GM18526 (cell line): ENCODE measurements around the gene DNASE2.

Experiments
- POLR2A ChIP-seq: IDR thresholded peaks from 3 replicates; pipeline ENCODE4 v1.6.1; 2011; ENCODE audit not compliant: insufficient read length; ENCODE audit errors: extremely low read depth

The DNASE2 gene

DNA sequence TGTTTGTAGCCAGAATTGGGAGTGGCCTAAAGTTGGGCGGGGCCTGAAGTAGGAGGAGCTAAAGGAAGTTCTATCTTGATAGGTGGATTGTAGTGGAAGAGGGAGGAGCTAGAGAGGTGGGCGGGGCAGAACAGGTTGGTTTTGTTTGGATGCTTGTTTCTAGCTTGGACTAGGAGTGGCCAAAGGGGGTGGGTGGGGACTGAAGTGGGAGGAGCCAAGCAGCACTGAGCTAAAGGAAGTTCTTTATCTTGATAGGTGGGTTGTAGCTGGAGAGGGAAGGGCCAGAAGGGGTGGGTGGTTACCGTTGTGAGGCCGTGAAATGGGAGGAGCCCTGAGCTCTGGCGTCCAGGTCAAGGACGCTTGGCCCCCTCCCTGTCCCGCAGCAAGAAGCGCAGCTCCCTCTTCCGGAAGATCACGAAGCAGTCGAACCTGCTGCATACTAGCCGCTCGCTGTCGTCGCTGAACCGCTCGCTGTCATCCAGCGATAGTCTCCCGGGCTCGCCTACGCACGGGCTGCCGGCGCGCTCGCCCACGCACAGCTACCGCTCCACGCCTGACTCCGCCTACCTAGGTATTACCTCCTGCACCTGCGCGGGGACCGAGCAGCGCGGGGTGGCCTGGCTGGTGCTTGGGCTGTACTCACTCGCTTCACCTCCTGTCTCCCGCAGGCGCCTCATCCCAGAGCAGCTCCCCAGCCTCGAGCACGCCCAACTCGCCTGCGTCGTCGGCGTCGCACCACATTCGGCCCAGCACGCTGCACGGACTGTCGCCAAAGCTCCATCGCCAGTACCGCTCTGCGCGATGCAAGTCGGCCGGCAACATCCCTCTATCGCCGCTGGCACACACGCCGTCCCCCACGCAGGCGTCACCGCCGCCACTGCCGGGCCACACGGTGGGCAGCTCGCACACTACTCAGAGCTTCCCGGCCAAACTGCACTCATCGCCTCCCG is 8.0 kb downstream of the DNASE2 start:
- no peak for TF ChIP-seq POLR2A

DNA sequence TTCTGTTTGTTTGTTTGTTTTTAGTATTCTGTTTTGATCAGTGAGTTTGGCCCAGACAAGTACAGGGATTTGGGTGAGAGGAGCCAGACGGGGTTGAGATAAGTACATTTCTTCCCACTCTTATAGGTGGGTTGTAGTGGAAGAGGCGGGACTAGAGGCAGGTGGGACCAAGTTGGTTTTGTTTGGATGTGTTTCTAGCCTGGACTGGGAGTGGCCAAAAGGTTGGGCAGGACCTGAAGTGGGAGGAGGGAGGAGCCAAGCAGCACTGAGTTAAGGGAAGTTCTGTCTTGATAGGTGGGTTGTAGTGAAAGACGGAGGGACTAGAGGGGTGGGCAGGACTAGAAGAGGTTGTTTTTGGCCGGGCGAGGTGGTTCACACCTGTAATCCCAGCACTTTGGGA is 9.0 kb downstream of the DNASE2 start:
- TF ChIP-seq POLR2A: no peak

DNA sequence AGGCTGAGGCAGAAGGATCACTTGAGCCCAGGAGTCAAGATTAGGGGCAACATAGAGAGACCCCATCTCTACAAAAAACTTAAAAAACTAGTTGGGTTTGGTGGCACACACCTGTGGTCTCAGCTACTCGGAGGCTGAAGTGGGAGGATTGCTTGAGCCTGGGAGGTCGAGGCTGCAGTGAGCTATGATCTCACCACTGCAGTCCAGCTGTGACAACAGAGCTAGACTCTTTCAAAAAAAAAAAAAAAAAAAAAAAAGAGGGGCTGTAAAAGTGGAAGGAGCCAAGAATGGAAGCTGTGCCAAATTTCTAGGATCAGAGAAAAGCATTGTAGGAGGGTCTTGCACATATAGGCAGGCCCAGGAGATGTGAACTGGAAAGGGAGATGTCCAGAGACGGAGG is 9.6 kb downstream of the DNASE2 start:
- no peak for TF ChIP-seq POLR2A

DNA sequence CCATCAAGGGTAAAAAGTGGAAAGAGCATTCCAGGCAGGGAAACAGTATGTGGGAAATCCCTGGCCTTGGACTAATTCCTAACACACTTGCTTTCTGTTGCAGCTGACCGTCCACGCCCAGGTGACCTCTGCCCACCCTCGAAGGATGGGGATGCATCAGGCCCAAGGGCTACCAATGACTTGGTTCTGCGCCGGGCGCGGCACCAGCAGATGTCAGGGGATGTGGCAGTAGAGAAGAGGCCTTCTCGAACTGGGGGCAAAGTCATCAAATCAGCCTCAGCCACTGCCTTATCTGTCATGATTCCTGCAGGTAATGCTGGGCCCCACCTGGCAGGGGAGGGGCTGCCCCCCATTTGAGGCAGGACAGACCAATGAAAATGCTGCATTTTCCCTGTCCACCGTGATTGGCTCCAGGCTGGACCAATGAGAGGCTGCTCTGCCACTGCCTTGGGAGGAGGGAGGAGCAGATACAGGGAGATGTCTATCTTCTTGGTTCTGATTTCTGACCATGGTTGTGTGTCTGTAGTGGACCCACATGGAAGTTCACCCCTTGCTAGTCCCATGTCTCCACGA is 12.6 kb downstream of the DNASE2 start:
- no peak for TF ChIP-seq POLR2A

DNA sequence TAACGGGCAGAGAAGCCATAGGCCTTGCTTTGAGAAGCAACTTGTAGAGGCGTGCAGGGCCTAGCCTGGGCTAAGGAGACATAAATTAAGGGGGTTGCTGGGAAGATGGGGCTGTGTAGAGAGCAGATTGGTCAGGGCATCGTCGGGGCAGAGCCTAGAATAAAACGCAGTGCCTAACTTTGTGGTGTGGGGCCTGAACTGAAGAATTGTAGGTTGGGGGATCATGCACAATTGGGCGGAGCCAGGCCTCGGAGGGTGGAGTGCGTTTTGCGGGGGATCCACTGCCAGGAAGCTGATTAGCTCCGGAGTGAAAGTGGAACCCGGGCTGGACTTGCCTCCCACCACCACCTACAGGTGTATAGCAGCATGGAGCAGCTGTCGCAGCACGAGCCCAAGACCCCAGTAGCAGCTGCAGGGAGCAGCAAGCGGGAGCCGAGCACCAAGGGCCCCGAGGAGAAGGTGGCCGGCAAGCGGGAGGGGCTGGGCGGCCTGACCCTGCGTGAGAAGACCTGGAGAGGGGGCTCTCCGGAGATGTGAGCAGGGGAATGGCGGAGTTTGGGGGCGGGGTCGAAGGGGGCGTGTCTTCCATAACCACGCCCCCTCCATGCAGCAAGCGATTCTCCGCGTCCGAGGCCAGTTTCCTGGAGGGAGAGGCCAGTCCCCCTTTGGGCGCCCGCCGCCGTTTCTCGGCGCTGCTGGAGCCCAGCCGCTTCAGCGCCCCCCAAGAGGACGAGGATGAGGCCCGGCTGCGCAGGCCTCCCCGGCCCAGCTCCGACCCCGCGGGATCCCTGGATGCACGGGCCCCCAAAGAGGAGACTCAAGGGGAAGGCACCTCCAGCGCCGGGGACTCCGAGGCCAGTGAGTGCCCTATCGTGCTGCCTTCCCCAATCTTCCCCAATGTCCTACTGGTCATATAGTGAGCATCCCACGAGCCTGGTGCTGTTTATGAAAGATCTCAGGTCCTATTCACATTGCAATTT is 13.8 kb downstream of the DNASE2 start:
- peak; percentile 61 for TF ChIP-seq POLR2A

DNA sequence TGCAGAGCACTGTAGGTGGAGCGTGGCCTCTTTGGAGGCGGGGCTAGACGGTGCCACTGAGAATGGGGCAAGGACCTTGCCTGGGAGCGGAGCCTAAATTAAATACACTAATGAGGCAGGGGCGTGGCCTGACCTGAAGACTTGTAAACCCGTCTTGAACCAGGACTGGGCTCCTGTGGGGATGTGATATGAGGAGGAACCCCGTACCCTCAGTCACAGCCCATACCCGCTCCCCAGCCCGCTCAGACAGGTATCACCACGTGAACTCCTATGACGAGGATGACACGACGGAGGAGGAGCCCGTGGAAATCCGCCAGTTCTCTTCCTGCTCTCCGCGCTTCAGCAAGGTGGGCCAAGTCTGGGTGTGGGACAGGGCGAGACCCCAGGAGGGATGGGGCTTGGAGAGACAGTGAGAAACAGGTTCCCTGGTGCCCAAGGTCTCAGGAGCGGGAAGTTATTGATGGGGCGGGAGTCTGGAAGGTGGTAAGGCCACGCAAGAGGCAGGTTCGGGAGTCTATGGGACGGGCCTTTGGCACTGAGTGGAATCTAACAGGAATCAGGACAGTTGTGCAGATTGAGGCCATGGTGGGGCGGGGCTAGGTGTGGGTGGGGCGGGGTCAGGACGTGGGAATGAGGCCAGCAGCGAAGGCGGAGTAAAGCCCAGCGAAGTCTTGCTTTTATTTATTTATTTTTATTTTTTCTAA is 14.7 kb downstream of the DNASE2 start:
- no peak for TF ChIP-seq POLR2A

DNA sequence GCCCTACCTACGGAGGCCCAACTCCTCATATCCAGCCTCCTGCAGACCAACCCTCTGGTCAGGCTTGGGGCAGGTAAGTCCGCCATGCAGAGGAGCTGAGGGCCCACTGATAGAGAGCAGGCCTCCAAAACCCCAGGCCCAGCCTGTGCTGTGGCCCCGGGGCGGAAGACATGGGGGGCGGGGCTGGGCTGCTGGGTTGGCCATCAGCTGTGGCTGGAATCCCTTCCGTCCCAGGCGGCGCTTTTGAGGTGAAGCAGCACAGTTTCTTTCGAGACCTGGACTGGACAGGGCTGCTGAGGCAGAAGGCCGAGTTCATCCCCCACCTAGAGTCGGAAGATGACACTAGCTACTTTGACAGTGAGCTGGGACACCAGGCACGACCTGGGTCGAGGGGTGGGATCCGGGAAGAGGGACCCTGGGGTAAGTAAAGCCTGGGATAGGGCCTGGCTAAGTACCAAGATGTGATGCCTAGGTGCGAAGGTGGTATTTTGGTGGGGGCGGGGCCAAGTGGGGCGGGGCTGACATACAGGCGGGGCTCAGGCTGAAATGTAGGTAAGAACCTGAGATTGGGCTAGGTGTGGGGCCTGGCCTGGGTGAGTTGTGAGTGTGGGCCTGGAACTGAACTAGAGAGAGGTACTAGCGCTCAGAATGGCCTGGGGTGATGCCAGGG is 15.4 kb downstream of the DNASE2 start:
- TF ChIP-seq POLR2A: no peak

DNA sequence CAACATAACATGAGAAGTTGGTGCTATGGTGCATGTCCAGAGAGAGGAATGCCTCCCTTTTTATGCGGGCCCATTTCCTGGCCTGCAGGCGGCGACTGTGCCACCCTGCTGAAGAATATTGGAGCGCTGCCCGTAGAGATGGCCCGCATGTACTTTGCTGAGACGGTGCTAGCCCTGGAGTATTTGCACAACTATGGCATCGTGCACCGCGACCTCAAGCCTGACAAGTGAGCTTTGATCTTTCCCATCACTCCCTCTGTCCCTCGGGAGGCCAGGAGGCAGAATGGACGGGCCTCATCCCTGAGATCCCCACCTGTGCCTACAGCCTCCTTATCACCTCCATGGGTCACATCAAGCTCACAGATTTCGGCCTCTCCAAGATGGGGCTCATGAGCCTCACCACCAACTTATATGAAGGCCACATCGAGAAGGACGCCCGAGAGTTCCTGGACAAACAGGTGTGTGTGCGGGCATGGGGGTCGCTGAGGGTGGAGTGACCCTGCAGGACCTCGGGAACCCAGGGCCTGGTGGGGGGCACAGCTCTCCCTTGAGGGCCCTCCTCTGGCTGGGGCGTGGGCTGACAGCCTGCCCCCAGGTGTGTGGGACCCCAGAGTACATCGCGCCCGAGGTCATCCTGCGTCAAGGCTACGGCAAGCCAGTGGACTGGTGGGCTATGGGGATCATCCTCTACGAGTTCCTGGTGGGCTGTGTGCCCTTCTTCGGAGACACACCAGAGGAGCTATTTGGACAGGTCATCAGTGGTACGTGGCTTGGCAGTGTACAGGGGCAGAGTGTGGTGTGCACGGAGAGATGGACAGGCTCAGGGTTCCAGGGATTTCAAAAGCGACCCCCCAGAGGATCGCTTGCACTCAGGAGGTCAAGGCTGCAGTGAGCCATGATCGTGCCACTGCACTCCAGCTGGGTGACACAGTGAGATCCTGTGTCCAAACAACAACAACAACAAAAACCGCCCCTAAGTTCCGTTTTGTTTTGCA is 16.2 kb downstream of the DNASE2 start:
- TF ChIP-seq POLR2A: no peak

DNA sequence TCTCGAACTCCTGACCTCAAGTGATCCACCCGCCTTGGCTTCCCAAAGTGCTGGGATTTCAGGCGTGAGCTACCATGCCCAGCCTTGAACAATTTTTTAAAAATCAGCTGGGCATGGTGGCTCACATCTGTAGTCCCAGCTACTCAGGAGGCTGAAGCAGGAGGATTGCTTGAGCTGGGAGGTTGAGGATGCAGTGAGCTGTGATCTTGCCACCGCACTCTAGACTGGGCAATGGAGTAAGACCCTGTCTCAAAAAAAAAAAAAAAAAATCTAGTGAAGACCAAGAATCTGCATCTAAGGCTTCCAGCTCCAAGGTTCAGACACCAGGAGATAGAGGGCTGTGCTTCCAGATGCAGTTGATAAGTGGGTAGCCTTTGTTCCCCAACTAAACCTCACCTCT is 17.1 kb downstream of the DNASE2 start:
- no peak for TF ChIP-seq POLR2A

DNA sequence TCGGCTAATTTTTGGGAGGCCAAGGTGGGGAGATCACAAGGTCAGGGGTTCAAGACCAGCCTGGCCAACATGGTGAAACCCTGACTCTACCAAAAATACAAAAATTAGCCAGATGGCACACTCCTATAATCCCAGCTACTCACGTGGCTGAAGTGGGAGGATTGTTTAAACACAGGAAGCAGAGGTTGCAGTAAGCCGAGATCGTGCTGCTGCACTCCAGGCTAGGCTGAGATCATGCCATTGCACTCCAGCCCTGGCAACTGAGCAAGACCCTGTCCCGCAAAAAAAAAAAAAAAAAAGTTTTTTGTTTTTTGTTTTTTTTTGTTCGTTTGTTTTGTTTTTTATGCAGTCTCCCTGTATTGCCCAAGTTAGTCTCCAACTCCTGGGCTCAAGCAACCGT is 21.7 kb downstream of the DNASE2 start:
- no peak for TF ChIP-seq POLR2A

DNA sequence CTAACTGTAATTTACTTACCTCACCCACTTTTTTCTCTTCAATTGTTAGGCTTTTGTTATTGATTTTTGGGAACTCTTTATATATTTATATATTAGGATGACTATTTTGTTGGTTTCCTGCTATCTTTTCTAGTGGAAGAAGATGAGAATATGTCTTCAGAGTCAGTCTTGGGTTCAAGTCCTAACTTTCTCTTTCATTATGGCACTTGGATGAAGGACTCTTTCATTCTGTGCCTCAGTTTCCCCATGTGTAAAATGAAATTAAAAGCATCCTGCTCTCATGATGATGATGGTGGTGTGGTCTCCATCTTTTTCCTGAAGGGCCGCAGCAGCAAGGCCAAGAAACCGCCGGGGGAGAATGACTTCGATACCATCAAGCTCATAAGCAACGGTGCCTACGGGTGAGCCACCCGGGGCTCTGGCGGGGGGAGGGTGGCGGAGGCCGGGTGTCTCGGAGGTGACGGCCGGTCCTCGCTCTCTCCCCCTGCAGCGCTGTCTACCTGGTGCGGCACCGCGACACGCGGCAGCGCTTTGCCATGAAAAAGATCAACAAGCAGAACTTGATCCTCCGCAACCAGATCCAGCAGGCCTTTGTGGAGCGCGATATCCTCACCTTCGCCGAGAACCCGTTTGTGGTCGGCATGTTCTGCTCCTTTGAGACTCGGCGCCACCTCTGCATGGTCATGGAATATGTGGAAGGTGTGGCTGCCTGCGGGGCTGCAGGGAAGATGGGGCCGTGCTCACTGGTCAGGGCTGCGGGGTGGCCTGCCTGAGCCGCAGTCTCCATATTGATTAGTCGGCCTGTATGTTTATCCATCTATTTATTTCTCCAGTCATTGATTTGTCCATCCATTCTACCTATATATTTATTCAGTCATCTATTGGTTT is 23.0 kb downstream of the DNASE2 start:
- no peak for TF ChIP-seq POLR2A

DNA sequence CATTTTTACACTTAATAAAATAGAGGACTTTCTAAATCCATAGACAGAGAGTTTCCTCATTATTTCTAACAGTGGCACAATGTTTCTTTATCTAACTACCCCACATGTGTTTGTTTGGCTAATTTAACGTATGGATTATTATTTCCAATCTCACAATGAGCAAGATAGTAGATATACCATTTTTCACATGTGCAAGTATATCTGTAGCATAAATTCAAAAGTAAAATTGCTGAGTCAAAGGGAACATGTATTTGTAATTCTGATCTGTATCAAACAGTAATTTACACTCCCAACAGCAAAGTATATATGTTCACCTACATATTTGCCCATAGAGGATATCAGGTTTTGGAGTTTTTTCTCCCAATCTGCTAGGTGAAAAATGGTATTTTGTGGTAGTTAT is 24.6 kb downstream of the DNASE2 start:
- no peak for TF ChIP-seq POLR2A
